ENCODE data around the gene FAM219B. TPM values are rescaled to one million over a fixed set of nuclear protein-coding genes. Genes with fewer than 3 reads are reported as not detected.
A peak's percentile ranks its signal among the peaks of the same experiment; 100 is the strongest.

Gene FAM219B
- total and polyA plus RNA-seq, 2 donors (not counting 1 experiment from before 2014, with no cell fraction given): 80.2 to 109 TPM

GRCh38 chr15:74904190-74904805 lies 2.4 kb downstream of the FAM219B start:
- Histone ChIP-seq H3K9ac (ENCODE audit: low read length) (no peak overlapping the region), H3K4me1 (ENCODE audit: control insufficient read depth in 2 of 2, insufficient read depth in 2 of 2, low read length in 2 of 2) (peaks cover 24 to 31% of the 10 kb centered on the region in 2 donors), H3K9me3 (ENCODE audit: control extremely low read depth in 1 of 3, control insufficient read depth in 2 of 3, insufficient read depth in 1 of 3, low read length in 2 of 3) (no peaks in the 10 kb centered on the region), H3K4me3 (ENCODE audit: control extremely low read depth in 1 of 5, extremely low read depth in 1 of 5, insufficient read depth in 1 of 5, low read depth in 2 of 5, low read length in 4 of 5) (no peak overlapping the region), H3K4me2 (replicated peaks; ENCODE audit: low read depth, low read length, poor library complexity, severe bottlenecking) (no peak overlapping the region), H3K27ac (ENCODE audit: low read length in 2 of 2) (no peak overlapping the region), H3K36me3 (replicated peaks in 1 of 2; ENCODE audit: control extremely low read depth in 1 of 2, control insufficient read depth in 1 of 2, extremely low read depth in 1 of 2, insufficient read depth in 2 of 2, low read length in 1 of 2) (peaks cover 0 to 46% of the 10 kb centered on the region in 2 experiments), H4K20me1 (ENCODE audit: control insufficient read depth, insufficient read depth, low read length, poor library complexity, severe bottlenecking) (peaks cover 7% of the 10 kb centered on the region), H3K27me3 (replicated peaks in 1 of 4; ENCODE audit: control extremely low read depth in 1 of 4, control insufficient read depth in 3 of 4, insufficient read depth in 4 of 4, low read length in 3 of 4) (no peaks in the 10 kb centered on the region), H3K79me2 (ENCODE audit: control insufficient read depth, insufficient read depth, low read length) (peaks cover 14% of the 10 kb centered on the region), H2AFZ (ENCODE audit: insufficient read depth, low read depth, low read length, poor library complexity, severe bottlenecking) (no peak overlapping the region)
- ChIA-PET CTCF (interaction anchor here (1.2 to 7.2 kb wide), 4 partner anchors 55 to 270 kb away, joined by 3 to 108 read pairs (median 48); no protein-coding TSS in a partner anchor), POLR2A (interaction anchor here (0.7 kb wide), 1 partner anchor 34 kb away, joined by 3 read pairs; no protein-coding TSS in a partner anchor)
- Mint-ChIP-seq H3K9me3 (ENCODE audit: insufficient read depth) (no peaks in the 10 kb centered on the region), H3K27me3 (no peaks in the 10 kb centered on the region), H3K4me3 (no peak overlapping the region), H3K4me1 (peaks cover 51% of the 10 kb centered on the region), H3K27ac (peak overlapping the region; percentile 67)
- DNase-seq (no peak), ATAC-seq (ENCODE audit: low read depth) (no peak)
- TF ChIP-seq EZH2 (IDR thresholded peaks at IDR 0.05; ENCODE audit: borderline replicate concordance, insufficient read depth, low read depth, low read length, poor library complexity, severe bottlenecking) (no peak), CTCF (IDR thresholded peaks at IDR 0.05) (no peak)
- intact Hi-C loops (cut with micrococcal nuclease): no loop called here
- 97% methylated on average over 6 of the region's 7 CpGs for WGBS (ENCODE audit: insufficient coverage)

GRCh38 chr15:74903676-74904075 lies 3.0 kb downstream of the FAM219B start:
- H3K4me1 ChIP-seq (ENCODE audit: control insufficient read depth in 2 of 2, insufficient read depth in 2 of 2, low read length in 2 of 2): peaks cover 24 to 31% of the 10 kb centered on the region in 2 donors
- H2AFZ ChIP-seq (ENCODE audit: insufficient read depth, low read depth, low read length, poor library complexity, severe bottlenecking): no peak overlapping the region
- H3K9me3 ChIP-seq (ENCODE audit: control extremely low read depth in 1 of 3, control insufficient read depth in 2 of 3, insufficient read depth in 1 of 3, low read length in 2 of 3): no peaks in the 10 kb centered on the region
- H3K27ac ChIP-seq (ENCODE audit: low read length in 2 of 2): no peak overlapping the region
- POLR2A ChIA-PET: interaction anchor here (0.7 kb wide), 1 partner anchor 35 kb away, joined by 3 read pairs; no protein-coding TSS in a partner anchor
- intact Hi-C loops (cut with micrococcal nuclease): no loop called here
- peaks cover 7% of the 10 kb centered on the region for H4K20me1 ChIP-seq (ENCODE audit: control insufficient read depth, insufficient read depth, low read length, poor library complexity, severe bottlenecking)
- no peak for TF ChIP-seq CTCF (IDR thresholded peaks at IDR 0.05)
- no peak for TF ChIP-seq EZH2 (IDR thresholded peaks at IDR 0.05; ENCODE audit: borderline replicate concordance, insufficient read depth, low read depth, low read length, poor library complexity, severe bottlenecking)
- Mint-ChIP-seq H3K27me3 (no peaks in the 10 kb centered on the region), H3K4me3 (peak overlapping the region; percentile 18), H3K27ac (peak overlapping the region; percentile 13), H3K4me1 (peaks cover 51% of the 10 kb centered on the region), H3K9me3 (ENCODE audit: insufficient read depth) (no peaks in the 10 kb centered on the region)
- H3K4me2 ChIP-seq (replicated peaks; ENCODE audit: low read depth, low read length, poor library complexity, severe bottlenecking): no peak overlapping the region
- no CpG with 5 or more reads among the region's 1 CpG for WGBS (ENCODE audit: insufficient coverage)
- ATAC-seq (ENCODE audit: low read depth) (no peak), DNase-seq (no peak)
- CTCF ChIA-PET: interaction anchor here (0.5 to 7.2 kb wide), 9 partner anchors 14 to 269 kb away, joined by 3 to 108 read pairs (median 3); partner anchors contain the start of gene MPI
- peaks cover 14% of the 10 kb centered on the region for H3K79me2 ChIP-seq (ENCODE audit: control insufficient read depth, insufficient read depth, low read length)
- H3K36me3 ChIP-seq (replicated peaks in 1 of 2; ENCODE audit: control extremely low read depth in 1 of 2, control insufficient read depth in 1 of 2, extremely low read depth in 1 of 2, insufficient read depth in 2 of 2, low read length in 1 of 2): peaks cover 0 to 51% of the 10 kb centered on the region in 2 experiments
- H3K4me3 ChIP-seq (ENCODE audit: control extremely low read depth in 1 of 5, extremely low read depth in 1 of 5, insufficient read depth in 1 of 5, low read depth in 2 of 5, low read length in 4 of 5): no peak overlapping the region
- no peak overlapping the region for H3K9ac ChIP-seq (ENCODE audit: low read length)
- no peaks in the 10 kb centered on the region for H3K27me3 ChIP-seq (replicated peaks in 1 of 4; ENCODE audit: control extremely low read depth in 1 of 4, control insufficient read depth in 3 of 4, insufficient read depth in 4 of 4, low read length in 3 of 4)

Data from B cell (primary cell).